ENCODE measurements around the gene DZIP1L.

Gene DZIP1L

DNA sequence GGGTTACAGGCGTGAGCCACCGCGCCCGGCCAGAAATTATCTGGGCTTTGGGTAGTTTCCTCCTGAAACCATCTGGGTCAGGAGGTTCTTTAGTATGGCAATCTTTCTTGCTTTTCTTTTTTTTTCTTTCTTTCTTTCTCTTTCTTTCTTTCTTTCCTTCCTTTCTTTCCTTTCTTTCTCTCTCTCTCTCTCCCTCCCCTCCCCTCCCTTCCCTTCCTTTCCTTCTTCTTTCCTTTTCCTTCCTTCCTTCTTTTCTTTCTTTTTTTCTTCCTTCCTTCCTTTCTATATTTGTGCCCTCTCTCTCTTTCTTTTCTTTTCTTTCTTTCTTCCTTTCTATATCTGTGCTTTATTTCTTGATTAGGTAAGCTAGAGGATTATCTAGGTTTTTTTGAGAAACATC, 42.3 kb upstream of the DZIP1L start:
- TF ChIP-seq ZNF565 (CRISPR knock-in tag; conservative IDR thresholded peaks at IDR 0.05; ENCODE audit: low read depth) (no peak), ISL1 (CRISPR knock-in tag; IDR thresholded peaks at IDR 0.05) (no peak), SNAI2 (CRISPR knock-in tag; IDR thresholded peaks at IDR 0.05) (no peak), ZFP30 (CRISPR knock-in tag; IDR thresholded peaks at IDR 0.05) (no peak), OSR1 (CRISPR knock-in tag; IDR thresholded peaks at IDR 0.05) (no peak), ESRRG (CRISPR knock-in tag; IDR thresholded peaks at IDR 0.05) (no peak), ZNF8 (CRISPR knock-in tag; IDR thresholded peaks at IDR 0.05) (no peak), ZNF70 (CRISPR knock-in tag; IDR thresholded peaks at IDR 0.05) (no peak), CSDC2 (CRISPR knock-in tag; IDR thresholded peaks at IDR 0.05) (no peak), RARB (CRISPR knock-in tag; IDR thresholded peaks at IDR 0.05) (no peak), ZC3H10 (CRISPR knock-in tag; IDR thresholded peaks at IDR 0.05) (no peak), BACH2 (CRISPR knock-in tag; IDR thresholded peaks at IDR 0.05; ENCODE audit: borderline replicate concordance) (no peak)
- TF ChIP-seq, protein P1, sequence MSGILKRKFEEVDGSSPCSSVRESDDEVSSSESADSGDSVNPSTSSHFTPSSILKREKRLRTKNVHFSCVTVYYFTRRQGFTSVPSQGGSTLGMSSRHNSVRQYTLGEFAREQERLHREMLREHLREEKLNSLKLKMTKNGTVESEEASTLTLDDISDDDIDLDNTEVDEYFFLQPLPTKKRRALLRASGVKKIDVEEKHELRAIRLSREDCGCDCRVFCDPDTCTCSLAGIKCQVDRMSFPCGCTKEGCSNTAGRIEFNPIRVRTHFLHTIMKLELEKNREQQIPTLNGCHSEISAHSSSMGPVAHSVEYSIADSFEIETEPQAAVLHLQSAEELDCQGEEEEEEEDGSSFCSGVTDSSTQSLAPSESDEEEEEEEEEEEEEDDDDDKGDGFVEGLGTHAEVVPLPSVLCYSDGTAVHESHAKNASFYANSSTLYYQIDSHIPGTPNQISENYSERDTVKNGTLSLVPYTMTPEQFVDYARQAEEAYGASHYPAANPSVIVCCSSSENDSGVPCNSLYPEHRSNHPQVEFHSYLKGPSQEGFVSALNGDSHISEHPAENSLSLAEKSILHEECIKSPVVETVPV (CRISPR knock-in tag; IDR thresholded peaks at IDR 0.05): no peak
- TF ChIP-seq, protein P2, sequence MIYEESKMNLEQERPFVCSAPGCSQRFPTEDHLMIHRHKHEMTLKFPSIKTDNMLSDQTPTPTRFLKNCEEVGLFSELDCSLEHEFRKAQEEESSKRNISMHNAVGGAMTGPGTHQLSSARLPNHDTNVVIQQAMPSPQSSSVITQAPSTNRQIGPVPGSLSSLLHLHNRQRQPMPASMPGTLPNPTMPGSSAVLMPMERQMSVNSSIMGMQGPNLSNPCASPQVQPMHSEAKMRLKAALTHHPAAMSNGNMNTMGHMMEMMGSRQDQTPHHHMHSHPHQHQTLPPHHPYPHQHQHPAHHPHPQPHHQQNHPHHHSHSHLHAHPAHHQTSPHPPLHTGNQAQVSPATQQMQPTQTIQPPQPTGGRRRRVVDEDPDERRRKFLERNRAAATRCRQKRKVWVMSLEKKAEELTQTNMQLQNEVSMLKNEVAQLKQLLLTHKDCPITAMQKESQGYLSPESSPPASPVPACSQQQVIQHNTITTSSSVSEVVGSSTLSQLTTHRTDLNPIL (CRISPR knock-in tag; IDR thresholded peaks at IDR 0.05; ENCODE audit: low read depth): no peak
- TF ChIP-seq, protein P3, sequence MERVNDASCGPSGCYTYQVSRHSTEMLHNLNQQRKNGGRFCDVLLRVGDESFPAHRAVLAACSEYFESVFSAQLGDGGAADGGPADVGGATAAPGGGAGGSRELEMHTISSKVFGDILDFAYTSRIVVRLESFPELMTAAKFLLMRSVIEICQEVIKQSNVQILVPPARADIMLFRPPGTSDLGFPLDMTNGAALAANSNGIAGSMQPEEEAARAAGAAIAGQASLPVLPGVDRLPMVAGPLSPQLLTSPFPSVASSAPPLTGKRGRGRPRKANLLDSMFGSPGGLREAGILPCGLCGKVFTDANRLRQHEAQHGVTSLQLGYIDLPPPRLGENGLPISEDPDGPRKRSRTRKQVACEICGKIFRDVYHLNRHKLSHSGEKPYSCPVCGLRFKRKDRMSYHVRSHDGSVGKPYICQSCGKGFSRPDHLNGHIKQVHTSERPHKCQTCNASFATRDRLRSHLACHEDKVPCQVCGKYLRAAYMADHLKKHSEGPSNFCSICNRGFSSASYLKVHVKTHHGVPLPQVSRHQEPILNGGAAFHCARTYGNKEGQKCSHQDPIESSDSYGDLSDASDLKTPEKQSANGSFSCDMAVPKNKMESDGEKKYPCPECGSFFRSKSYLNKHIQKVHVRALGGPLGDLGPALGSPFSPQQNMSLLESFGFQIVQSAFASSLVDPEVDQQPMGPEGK (CRISPR knock-in tag; IDR thresholded peaks at IDR 0.05; ENCODE audit: borderline replicate concordance): no peak
- TF ChIP-seq, protein P4, sequence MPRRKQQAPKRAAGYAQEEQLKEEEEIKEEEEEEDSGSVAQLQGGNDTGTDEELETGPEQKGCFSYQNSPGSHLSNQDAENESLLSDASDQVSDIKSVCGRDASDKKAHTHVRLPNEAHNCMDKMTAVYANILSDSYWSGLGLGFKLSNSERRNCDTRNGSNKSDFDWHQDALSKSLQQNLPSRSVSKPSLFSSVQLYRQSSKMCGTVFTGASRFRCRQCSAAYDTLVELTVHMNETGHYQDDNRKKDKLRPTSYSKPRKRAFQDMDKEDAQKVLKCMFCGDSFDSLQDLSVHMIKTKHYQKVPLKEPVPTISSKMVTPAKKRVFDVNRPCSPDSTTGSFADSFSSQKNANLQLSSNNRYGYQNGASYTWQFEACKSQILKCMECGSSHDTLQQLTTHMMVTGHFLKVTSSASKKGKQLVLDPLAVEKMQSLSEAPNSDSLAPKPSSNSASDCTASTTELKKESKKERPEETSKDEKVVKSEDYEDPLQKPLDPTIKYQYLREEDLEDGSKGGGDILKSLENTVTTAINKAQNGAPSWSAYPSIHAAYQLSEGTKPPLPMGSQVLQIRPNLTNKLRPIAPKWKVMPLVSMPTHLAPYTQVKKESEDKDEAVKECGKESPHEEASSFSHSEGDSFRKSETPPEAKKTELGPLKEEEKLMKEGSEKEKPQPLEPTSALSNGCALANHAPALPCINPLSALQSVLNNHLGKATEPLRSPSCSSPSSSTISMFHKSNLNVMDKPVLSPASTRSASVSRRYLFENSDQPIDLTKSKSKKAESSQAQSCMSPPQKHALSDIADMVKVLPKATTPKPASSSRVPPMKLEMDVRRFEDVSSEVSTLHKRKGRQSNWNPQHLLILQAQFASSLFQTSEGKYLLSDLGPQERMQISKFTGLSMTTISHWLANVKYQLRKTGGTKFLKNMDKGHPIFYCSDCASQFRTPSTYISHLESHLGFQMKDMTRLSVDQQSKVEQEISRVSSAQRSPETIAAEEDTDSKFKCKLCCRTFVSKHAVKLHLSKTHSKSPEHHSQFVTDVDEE (CRISPR knock-in tag; IDR thresholded peaks at IDR 0.05): no peak
- TF ChIP-seq, protein P5, sequence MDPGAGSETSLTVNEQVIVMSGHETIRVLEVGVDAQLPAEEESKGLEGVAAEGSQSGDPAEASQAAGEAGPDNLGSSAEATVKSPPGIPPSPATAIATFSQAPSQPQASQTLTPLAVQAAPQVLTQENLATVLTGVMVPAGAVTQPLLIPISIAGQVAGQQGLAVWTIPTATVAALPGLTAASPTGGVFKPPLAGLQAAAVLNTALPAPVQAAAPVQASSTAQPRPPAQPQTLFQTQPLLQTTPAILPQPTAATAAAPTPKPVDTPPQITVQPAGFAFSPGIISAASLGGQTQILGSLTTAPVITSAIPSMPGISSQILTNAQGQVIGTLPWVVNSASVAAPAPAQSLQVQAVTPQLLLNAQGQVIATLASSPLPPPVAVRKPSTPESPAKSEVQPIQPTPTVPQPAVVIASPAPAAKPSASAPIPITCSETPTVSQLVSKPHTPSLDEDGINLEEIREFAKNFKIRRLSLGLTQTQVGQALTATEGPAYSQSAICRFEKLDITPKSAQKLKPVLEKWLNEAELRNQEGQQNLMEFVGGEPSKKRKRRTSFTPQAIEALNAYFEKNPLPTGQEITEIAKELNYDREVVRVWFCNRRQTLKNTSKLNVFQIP (CRISPR knock-in tag; IDR thresholded peaks at IDR 0.05; ENCODE audit: borderline replicate concordance, low read depth): no peak
- ATAC-seq: no peak

DNA sequence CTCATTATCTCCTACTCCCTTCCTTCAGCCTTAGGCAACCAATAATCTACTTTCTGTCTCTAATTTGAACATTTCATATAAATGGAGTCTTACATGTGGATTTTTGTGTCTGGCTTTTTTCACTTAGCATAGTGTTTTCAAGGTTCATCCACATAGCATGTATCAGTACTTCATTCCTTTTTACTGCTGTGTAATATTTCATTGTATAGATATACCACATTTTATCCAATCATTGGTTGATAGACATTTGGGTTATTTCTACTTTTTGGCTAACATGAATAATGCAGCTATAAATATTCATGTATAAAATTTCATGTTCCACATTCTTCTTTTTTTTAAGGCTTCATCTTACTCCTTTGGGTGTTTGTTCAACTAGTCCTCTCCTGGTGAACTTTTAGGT, 39.1 kb upstream of the DZIP1L start:
- no peak for ATAC-seq
- no peak for TF ChIP-seq TCF4 (CRISPR knock-in tag; IDR thresholded peaks at IDR 0.05; ENCODE audit: borderline replicate concordance)
- TF ChIP-seq, protein P5 (CRISPR knock-in tag; IDR thresholded peaks at IDR 0.05; ENCODE audit: borderline replicate concordance, low read depth): no peak
- TF ChIP-seq, protein P3 (CRISPR knock-in tag; IDR thresholded peaks at IDR 0.05; ENCODE audit: borderline replicate concordance): no peak
- peak; percentile 90 for TF ChIP-seq ZNF8 (CRISPR knock-in tag; IDR thresholded peaks at IDR 0.05)
